DOHH2 (cell line): ENCODE data around the gene SIX3.

Experiments used
- H3F3A ChIP-seq: fragments of 200-600 bp; sonication (generic), shearing (Covaris generic); 2 replicates; pipeline ENCODE4 v1.6.0; 2016; ENCODE audit warnings: antibody characterized with exemption, mild to moderate bottlenecking; ENCODE audit not compliant: control insufficient read depth, insufficient read depth
- H3K27ac ChIP-seq: fragments of 200-600 bp; sonication (generic); 2 replicates; pipeline ENCODE4 v1.5.1; 2014; ENCODE audit warnings: low read depth, mild to moderate bottlenecking, low read length, moderate library complexity
- H3K27me3 ChIP-seq: fragments of 200-600 bp; sonication (generic); 2 replicates; pipeline ENCODE4 v1.6.1; 2014; ENCODE audit warnings: mild to moderate bottlenecking, low read length, mixed read lengths; ENCODE audit not compliant: control insufficient read depth
- H3K36me3 ChIP-seq: fragments of 200-600 bp; sonication (generic); 2 replicates; pipeline ENCODE4 v1.6.1; 2014; ENCODE audit warnings: mild to moderate bottlenecking, low read length, moderate library complexity, mixed read lengths; ENCODE audit not compliant: control insufficient read depth
- H3K4me1 ChIP-seq: fragments of 200-600 bp; sonication (generic); 2 replicates; pipeline ENCODE4 v1.6.1; 2014; ENCODE audit warnings: mild to moderate bottlenecking, low read length, mixed read lengths; ENCODE audit not compliant: control insufficient read depth
- H3K4me2 ChIP-seq: fragments of 200-600 bp; sonication (generic); 2 replicates; pipeline ENCODE4 v1.6.0; 2014; ENCODE audit warnings: mild to moderate bottlenecking, low read length, moderate library complexity
- H3K4me3 ChIP-seq: fragments of 200-600 bp; sonication (generic); 2 replicates; pipeline ENCODE4 v1.5.1; 2014; ENCODE audit warnings: mild to moderate bottlenecking, low read length, mixed read lengths
- H3K79me2 ChIP-seq: fragments of 200-600 bp; sonication (generic); 2 replicates; pipeline ENCODE4 v1.6.1; 2014; ENCODE audit warnings: mild to moderate bottlenecking, low read length, mixed read lengths; ENCODE audit not compliant: control insufficient read depth
- H3K9me2 ChIP-seq: fragments of 200-600 bp; sonication (generic); replicated peaks from 2 replicates; pipeline ENCODE4 v1.6.1; 2014; ENCODE audit warnings: mild to moderate bottlenecking, low read length, mixed read lengths; ENCODE audit not compliant: control insufficient read depth
- H3K9me3 ChIP-seq: fragments of 200-600 bp; sonication (generic); 2 replicates; pipeline ENCODE4 v1.6.1; 2014; ENCODE audit warnings: antibody characterized with exemption, low read length, mixed read lengths; ENCODE audit not compliant: control insufficient read depth, insufficient read depth
- H4K20me1 ChIP-seq: fragments of 200-600 bp; sonication (generic); 2 replicates; pipeline ENCODE4 v1.6.0; 2014; ENCODE audit warnings: low read depth, mild to moderate bottlenecking, antibody characterized with exemption, low read length, moderate library complexity; ENCODE audit not compliant: control insufficient read depth, insufficient read depth
- EZH2phosphoT487 ChIP-seq: fragments of 200-600 bp; sonication (generic); IDR thresholded peaks from 2 replicates; pipeline ENCODE4 v1.6.1; 2017; ENCODE audit warnings: borderline replicate concordance, mild to moderate bottlenecking, antibody characterized with exemption, low read length, moderate library complexity, mixed read lengths
- TF ChIP-seq, protein P1 (sequence below): fragments of 200-600 bp; sonication (generic); IDR thresholded peaks from one replicate; pipeline ENCODE4 v1.5.1; 2014; ENCODE audit warnings: antibody characterized with exemption, mild to moderate bottlenecking, low read depth, low read length; ENCODE audit not compliant: poor library complexity, severe bottlenecking

Gene SIX3

DNA sequence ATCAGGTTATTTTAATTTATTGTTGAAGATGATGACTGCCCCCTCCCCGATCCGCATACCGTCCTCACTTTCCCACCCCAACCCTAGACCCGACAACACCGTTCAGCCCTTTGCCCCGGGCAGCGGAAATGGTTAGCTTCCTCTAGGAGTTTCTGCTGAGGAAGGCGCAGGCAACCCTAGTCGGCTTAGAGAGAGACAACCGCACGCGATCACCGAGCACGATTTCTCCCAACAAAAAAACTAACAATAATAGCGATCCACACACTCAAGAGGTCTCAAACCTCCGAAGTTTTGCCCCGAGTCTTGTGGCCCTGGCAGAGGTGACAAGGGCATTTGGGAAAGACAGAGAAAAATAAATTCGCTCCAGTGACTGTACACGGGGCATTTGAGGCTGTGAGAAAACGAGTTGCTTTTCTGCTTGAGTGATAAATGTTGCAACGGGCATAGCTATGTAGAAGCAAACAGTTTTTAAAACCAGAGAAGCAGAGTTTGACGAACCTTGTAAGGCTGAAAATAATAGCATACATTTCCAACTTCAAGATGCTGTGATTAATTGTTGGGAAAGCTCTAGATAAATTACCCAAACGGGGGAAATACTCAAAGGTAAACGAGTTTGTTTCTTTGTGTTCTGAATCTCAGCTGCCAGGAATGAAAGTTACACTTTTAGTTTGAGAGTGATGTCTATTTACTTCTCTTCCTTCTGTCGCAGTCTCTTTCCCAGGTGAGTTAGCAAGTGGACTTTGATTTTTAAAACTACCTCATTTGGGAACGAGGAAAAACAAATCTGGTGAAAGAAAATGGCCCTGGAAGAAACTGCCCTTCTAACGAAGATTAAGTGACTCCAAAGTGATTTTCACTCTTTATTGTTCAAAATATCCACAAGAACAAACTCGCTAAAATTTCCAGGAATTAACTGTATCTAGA lies 11.0 kb upstream of the SIX3 start:
- peaks cover 14% of the 10 kb centered on the region for H3K27me3 ChIP-seq

GRCh38 chr2:44931198-44931780 lies 10.2 kb upstream of the SIX3 start:
- Histone ChIP-seq H3K4me1 (no peaks in the 10 kb centered on the region), H3K4me2 (no peak overlapping the region), H3K27me3 (peaks cover 12% of the 10 kb centered on the region), H3K9me3 (no peaks in the 10 kb centered on the region), H3K9me2 (no peaks in the 10 kb centered on the region), H4K20me1 (no peaks in the 10 kb centered on the region), H3K79me2 (no peaks in the 10 kb centered on the region), H3K4me3 (no peak overlapping the region), H3K27ac (no peak overlapping the region), H3K36me3 (no peaks in the 10 kb centered on the region), H3F3A (no peaks in the 10 kb centered on the region)
- TF ChIP-seq, protein P1, sequence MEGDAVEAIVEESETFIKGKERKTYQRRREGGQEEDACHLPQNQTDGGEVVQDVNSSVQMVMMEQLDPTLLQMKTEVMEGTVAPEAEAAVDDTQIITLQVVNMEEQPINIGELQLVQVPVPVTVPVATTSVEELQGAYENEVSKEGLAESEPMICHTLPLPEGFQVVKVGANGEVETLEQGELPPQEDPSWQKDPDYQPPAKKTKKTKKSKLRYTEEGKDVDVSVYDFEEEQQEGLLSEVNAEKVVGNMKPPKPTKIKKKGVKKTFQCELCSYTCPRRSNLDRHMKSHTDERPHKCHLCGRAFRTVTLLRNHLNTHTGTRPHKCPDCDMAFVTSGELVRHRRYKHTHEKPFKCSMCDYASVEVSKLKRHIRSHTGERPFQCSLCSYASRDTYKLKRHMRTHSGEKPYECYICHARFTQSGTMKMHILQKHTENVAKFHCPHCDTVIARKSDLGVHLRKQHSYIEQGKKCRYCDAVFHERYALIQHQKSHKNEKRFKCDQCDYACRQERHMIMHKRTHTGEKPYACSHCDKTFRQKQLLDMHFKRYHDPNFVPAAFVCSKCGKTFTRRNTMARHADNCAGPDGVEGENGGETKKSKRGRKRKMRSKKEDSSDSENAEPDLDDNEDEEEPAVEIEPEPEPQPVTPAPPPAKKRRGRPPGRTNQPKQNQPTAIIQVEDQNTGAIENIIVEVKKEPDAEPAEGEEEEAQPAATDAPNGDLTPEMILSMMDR: no peak
- TF ChIP-seq EZH2phosphoT487: no peak

More for the DNA sequence above, 11.0 kb upstream of the SIX3 start:
- Histone ChIP-seq H3K9me3 (no peaks in the 10 kb centered on the region), H3K27ac (no peak overlapping the region), H3K9me2 (no peaks in the 10 kb centered on the region), H3K79me2 (no peaks in the 10 kb centered on the region), H4K20me1 (no peaks in the 10 kb centered on the region), H3K4me2 (no peak overlapping the region), H3K36me3 (no peaks in the 10 kb centered on the region), H3K4me3 (no peak overlapping the region), H3K4me1 (no peaks in the 10 kb centered on the region), H3F3A (no peaks in the 10 kb centered on the region)
- TF ChIP-seq, protein P1: no peak

GRCh38 chr2:44932079-44932478 lies 9.4 kb upstream of the SIX3 start:
- Histone ChIP-seq H3F3A (no peaks in the 10 kb centered on the region), H3K9me2 (no peaks in the 10 kb centered on the region), H3K79me2 (no peaks in the 10 kb centered on the region), H3K36me3 (no peaks in the 10 kb centered on the region), H3K4me2 (no peak overlapping the region), H3K9me3 (no peaks in the 10 kb centered on the region), H3K4me1 (no peaks in the 10 kb centered on the region), H3K4me3 (no peak overlapping the region), H3K27ac (no peak overlapping the region), H4K20me1 (no peaks in the 10 kb centered on the region), H3K27me3 (peaks cover 20% of the 10 kb centered on the region)
- TF ChIP-seq EZH2phosphoT487: no peak
- TF ChIP-seq, protein P1: no peak
